IPS-18a (cell line): Measurements from ENCODE around the gene CROCC.

Experiments
- H3K27ac ChIP-seq: one replicate; pipeline ENCODE4 v1.5.1; 2013; ENCODE audit warnings: low read length
- H3K27me3 ChIP-seq: one replicate; pipeline ENCODE4 v1.6.1; 2013; ENCODE audit warnings: mild to moderate bottlenecking, low read length; ENCODE audit not compliant: control insufficient read depth, insufficient read depth
- H3K36me3 ChIP-seq: one replicate; pipeline ENCODE4 v1.6.1; 2013; ENCODE audit warnings: low read depth, low read length; ENCODE audit not compliant: control insufficient read depth
- H3K4me1 ChIP-seq: one replicate; pipeline ENCODE4 v1.6.1; 2013; ENCODE audit warnings: low read depth, low read length; ENCODE audit not compliant: control insufficient read depth
- H3K4me3 ChIP-seq: one replicate; pipeline ENCODE4 v1.5.1; 2013; ENCODE audit warnings: low read length
- H3K9ac ChIP-seq: one replicate; pipeline ENCODE4 v1.6.1; 2013; ENCODE audit warnings: mild to moderate bottlenecking, low read length, moderate library complexity
- H3K9me3 ChIP-seq: one replicate; pipeline ENCODE4 v1.6.1; 2013; ENCODE audit warnings: low read depth, low read length; ENCODE audit not compliant: control insufficient read depth

Gene CROCC

GRCh38 chr1:16967962-16968361, 46.2 kb downstream of the CROCC start:
- no peak overlapping the region for H3K4me3 ChIP-seq
- no peaks in the 10 kb centered on the region for H3K4me1 ChIP-seq
- no peaks in the 10 kb centered on the region for H3K9me3 ChIP-seq
- no peak overlapping the region for H3K9ac ChIP-seq
- no peak overlapping the region for H3K27ac ChIP-seq
- no peaks in the 10 kb centered on the region for H3K27me3 ChIP-seq
- H3K36me3 ChIP-seq: peaks cover 29% of the 10 kb centered on the region

- Histone ChIP-seq H3K9ac (no peak overlapping the region), H3K27me3 (no peaks in the 10 kb centered on the region), H3K27ac (no peak overlapping the region), H3K4me3 (no peak overlapping the region), H3K4me1 (no peaks in the 10 kb centered on the region), H3K36me3 (peaks cover 29% of the 10 kb centered on the region), H3K9me3 (no peaks in the 10 kb centered on the region)
These were observed 46.6 kb downstream of the CROCC start for GRCh38 chr1:16968372-16968771.

- no peak overlapping the region for H3K4me3 ChIP-seq
- H3K36me3 ChIP-seq: peaks cover 29% of the 10 kb centered on the region
- no peaks in the 10 kb centered on the region for H3K9me3 ChIP-seq
- no peaks in the 10 kb centered on the region for H3K4me1 ChIP-seq
- H3K27me3 ChIP-seq: no peaks in the 10 kb centered on the region
- no peak overlapping the region for H3K27ac ChIP-seq
- no peak overlapping the region for H3K9ac ChIP-seq
These were observed 47.4 kb downstream of the CROCC start for GRCh38 chr1:16969057-16969611.

GRCh38 chr1:16969651-16970050, 47.9 kb downstream of the CROCC start:
- Histone ChIP-seq H3K36me3 (peaks cover 29% of the 10 kb centered on the region), H3K4me3 (no peak overlapping the region), H3K4me1 (no peaks in the 10 kb centered on the region), H3K27me3 (no peaks in the 10 kb centered on the region), H3K9me3 (no peaks in the 10 kb centered on the region), H3K27ac (no peak overlapping the region), H3K9ac (no peak overlapping the region)

- Histone ChIP-seq H3K4me1 (no peaks in the 10 kb centered on the region), H3K9ac (no peak overlapping the region), H3K27ac (no peak overlapping the region), H3K4me3 (no peak overlapping the region), H3K27me3 (no peaks in the 10 kb centered on the region), H3K9me3 (no peaks in the 10 kb centered on the region), H3K36me3 (peaks cover 24% of the 10 kb centered on the region)
These were observed 48.6 kb downstream of the CROCC start for GRCh38 chr1:16970132-16970910.

- H3K9ac ChIP-seq: no peak overlapping the region
- H3K27ac ChIP-seq: no peak overlapping the region
- H3K9me3 ChIP-seq: no peaks in the 10 kb centered on the region
- H3K4me1 ChIP-seq: no peaks in the 10 kb centered on the region
- no peak overlapping the region for H3K4me3 ChIP-seq
- H3K27me3 ChIP-seq: no peaks in the 10 kb centered on the region
- H3K36me3 ChIP-seq: peaks cover 13% of the 10 kb centered on the region
These were observed 49.8 kb downstream of the CROCC start for GRCh38 chr1:16971341-16972188.

- Histone ChIP-seq H3K36me3 (peaks cover 10% of the 10 kb centered on the region), H3K4me1 (no peaks in the 10 kb centered on the region), H3K4me3 (no peak overlapping the region), H3K9me3 (no peaks in the 10 kb centered on the region), H3K27ac (no peak overlapping the region), H3K9ac (no peak overlapping the region), H3K27me3 (no peaks in the 10 kb centered on the region)
These were observed 50.6 kb downstream of the CROCC start for GRCh38 chr1:16972189-16972895.

GRCh38 chr1:16973215-16973614, 51.5 kb downstream of the CROCC start:
- Histone ChIP-seq H3K9ac (no peak overlapping the region), H3K27me3 (no peaks in the 10 kb centered on the region), H3K36me3 (peaks cover 9% of the 10 kb centered on the region), H3K4me3 (no peak overlapping the region), H3K27ac (no peak overlapping the region), H3K4me1 (no peaks in the 10 kb centered on the region), H3K9me3 (no peaks in the 10 kb centered on the region)

- Histone ChIP-seq H3K36me3 (peaks cover 5% of the 10 kb centered on the region), H3K27ac (no peak overlapping the region), H3K9ac (no peak overlapping the region), H3K4me3 (no peak overlapping the region), H3K4me1 (peaks cover 5% of the 10 kb centered on the region), H3K9me3 (no peaks in the 10 kb centered on the region), H3K27me3 (no peaks in the 10 kb centered on the region)
These were observed 53.5 kb downstream of the CROCC start for GRCh38 chr1:16975211-16975610.

- Histone ChIP-seq H3K4me1 (peaks cover 5% of the 10 kb centered on the region), H3K9ac (no peak overlapping the region)
These were observed 54.1 kb downstream of the CROCC start for GRCh38 chr1:16975838-16976237.

GRCh38 chr1:16976966-16977365, 55.2 kb downstream of the CROCC start:
- H3K36me3 ChIP-seq: no peaks in the 10 kb centered on the region
- peaks cover 5% of the 10 kb centered on the region for H3K27me3 ChIP-seq
- H3K9ac ChIP-seq: no peak overlapping the region
- peaks cover 5% of the 10 kb centered on the region for H3K4me1 ChIP-seq
- H3K4me3 ChIP-seq: no peak overlapping the region
- no peak overlapping the region for H3K27ac ChIP-seq
- no peaks in the 10 kb centered on the region for H3K9me3 ChIP-seq

More at GRCh38 chr1:16975838-16976237, 54.1 kb downstream of the CROCC start:
- peaks cover 2% of the 10 kb centered on the region for H3K27me3 ChIP-seq
- H3K9me3 ChIP-seq: no peaks in the 10 kb centered on the region
- no peak overlapping the region for H3K4me3 ChIP-seq
- H3K36me3 ChIP-seq: peaks cover 4% of the 10 kb centered on the region
- no peak overlapping the region for H3K27ac ChIP-seq
